ENCODE data around the gene VEGFD.

DNA sequence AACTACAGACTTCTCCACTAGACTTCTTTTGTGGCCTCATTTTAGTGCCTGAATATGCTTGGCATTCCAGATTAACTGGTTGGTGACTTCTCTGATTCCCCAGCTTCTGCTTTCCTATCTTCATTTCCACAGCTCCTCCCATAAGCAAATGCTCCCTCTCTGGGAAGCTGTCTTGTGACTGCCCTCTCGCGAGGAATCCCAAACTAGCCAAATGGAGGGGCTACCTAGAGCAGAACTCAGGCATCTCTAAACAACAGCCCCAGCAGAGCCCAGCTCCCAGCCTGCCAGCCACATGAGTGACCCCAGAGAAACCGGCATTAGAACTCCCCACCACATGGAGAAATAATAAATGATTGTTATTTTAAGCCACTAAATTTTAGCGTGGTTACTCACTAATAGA is 7.6 kb upstream of the VEGFD start:
- TF ChIP-seq, protein P1, sequence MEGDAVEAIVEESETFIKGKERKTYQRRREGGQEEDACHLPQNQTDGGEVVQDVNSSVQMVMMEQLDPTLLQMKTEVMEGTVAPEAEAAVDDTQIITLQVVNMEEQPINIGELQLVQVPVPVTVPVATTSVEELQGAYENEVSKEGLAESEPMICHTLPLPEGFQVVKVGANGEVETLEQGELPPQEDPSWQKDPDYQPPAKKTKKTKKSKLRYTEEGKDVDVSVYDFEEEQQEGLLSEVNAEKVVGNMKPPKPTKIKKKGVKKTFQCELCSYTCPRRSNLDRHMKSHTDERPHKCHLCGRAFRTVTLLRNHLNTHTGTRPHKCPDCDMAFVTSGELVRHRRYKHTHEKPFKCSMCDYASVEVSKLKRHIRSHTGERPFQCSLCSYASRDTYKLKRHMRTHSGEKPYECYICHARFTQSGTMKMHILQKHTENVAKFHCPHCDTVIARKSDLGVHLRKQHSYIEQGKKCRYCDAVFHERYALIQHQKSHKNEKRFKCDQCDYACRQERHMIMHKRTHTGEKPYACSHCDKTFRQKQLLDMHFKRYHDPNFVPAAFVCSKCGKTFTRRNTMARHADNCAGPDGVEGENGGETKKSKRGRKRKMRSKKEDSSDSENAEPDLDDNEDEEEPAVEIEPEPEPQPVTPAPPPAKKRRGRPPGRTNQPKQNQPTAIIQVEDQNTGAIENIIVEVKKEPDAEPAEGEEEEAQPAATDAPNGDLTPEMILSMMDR (conservative IDR thresholded peaks at IDR 0.05; ENCODE audit: low read depth, low read length) = no peak
- no peak for TF ChIP-seq EZH2 (IDR thresholded peaks at IDR 0.05; ENCODE audit: borderline replicate concordance, low read depth, low read length, poor library complexity, severe bottlenecking)

All from A673 (cell line).